ENCODE measurements around the gene SLC16A14. TPM values are rescaled to one million over a fixed set of nuclear protein-coding genes. Genes with fewer than 3 reads are reported as not detected.

SLC16A14 gene
- total RNA-seq, 1 donor = 0.31 TPM

- Histone ChIP-seq H3K4me3 (ENCODE audit: low read length) (no peak overlapping the region), H3K27me3 (ENCODE audit: insufficient read depth, low read length) (no peaks in the 10 kb centered on the region), H3K4me1 (ENCODE audit: insufficient read depth, low read length) (no peaks in the 10 kb centered on the region), H3K9me3 (ENCODE audit: low read depth, low read length) (no peaks in the 10 kb centered on the region)
Measured at GRCh38 chr2:230008708-230009066, 60.0 kb downstream of the SLC16A14 start.

GRCh38 chr2:230007931-230008707, 60.6 kb downstream of the SLC16A14 start:
- no peak overlapping the region for H3K4me3 ChIP-seq (ENCODE audit: low read length)
- no peaks in the 10 kb centered on the region for H3K4me1 ChIP-seq (ENCODE audit: insufficient read depth, low read length)
- no peaks in the 10 kb centered on the region for H3K9me3 ChIP-seq (ENCODE audit: low read depth, low read length)

GRCh38 chr2:230000118-230000841, 68.4 kb downstream of the SLC16A14 start:
- Histone ChIP-seq H3K27me3 (ENCODE audit: insufficient read depth, low read length) (no peaks in the 10 kb centered on the region), H3K4me3 (ENCODE audit: low read length) (no peak overlapping the region), H3K9me3 (ENCODE audit: low read depth, low read length) (no peaks in the 10 kb centered on the region), H3K4me1 (ENCODE audit: insufficient read depth, low read length) (no peaks in the 10 kb centered on the region)

More at GRCh38 chr2:230007931-230008707, 60.6 kb downstream of the SLC16A14 start:
- no peaks in the 10 kb centered on the region for H3K27me3 ChIP-seq (ENCODE audit: insufficient read depth, low read length)

- Histone ChIP-seq H3K4me1 (ENCODE audit: insufficient read depth, low read length) (no peaks in the 10 kb centered on the region), H3K9me3 (ENCODE audit: low read depth, low read length) (no peaks in the 10 kb centered on the region), H3K27me3 (ENCODE audit: insufficient read depth, low read length) (no peaks in the 10 kb centered on the region), H3K4me3 (ENCODE audit: low read length) (no peak overlapping the region)
Measured at GRCh38 chr2:229997565-229997964, 71.2 kb downstream of the SLC16A14 start.

GRCh38 chr2:229996320-229996719, 72.4 kb downstream of the SLC16A14 start:
- Histone ChIP-seq H3K9me3 (ENCODE audit: low read depth, low read length) (no peaks in the 10 kb centered on the region), H3K4me3 (ENCODE audit: low read length) (no peak overlapping the region), H3K27me3 (ENCODE audit: insufficient read depth, low read length) (no peaks in the 10 kb centered on the region), H3K4me1 (ENCODE audit: insufficient read depth, low read length) (no peaks in the 10 kb centered on the region)

- Histone ChIP-seq H3K4me1 (ENCODE audit: insufficient read depth, low read length) (no peaks in the 10 kb centered on the region), H3K9me3 (ENCODE audit: low read depth, low read length) (no peaks in the 10 kb centered on the region), H3K4me3 (ENCODE audit: low read length) (no peak overlapping the region), H3K27me3 (ENCODE audit: insufficient read depth, low read length) (no peaks in the 10 kb centered on the region)
Measured at GRCh38 chr2:229993236-229993635, 75.5 kb downstream of the SLC16A14 start.

Other genes starting within 250 kb of the SLC16A14 start
- gene TRIP12, start 146.9 kb downstream of the SLC16A14 start, total RNA-seq = 224 TPM
- 1.0 TPM for gene FBXO36, start 146.4 kb downstream of the SLC16A14 start, total RNA-seq
- 68.1 TPM for gene SP110, start 151.1 kb upstream of the SLC16A14 start, total RNA-seq
- gene SP140, start 156.8 kb upstream of the SLC16A14 start, total RNA-seq = 96.6 TPM